GM18499 (cell line): Measurements from ENCODE around the gene NUMA1.

Experiments used
- ATAC-seq: cut with Tn5 transposase; IDR thresholded peaks from one replicate; pipeline ENCODE4 v1.9.1; 2021; ENCODE audit warnings: moderate number of reproducible peaks; ENCODE audit not compliant: insufficient read depth, unreplicated experiment

NUMA1 gene, protein sequence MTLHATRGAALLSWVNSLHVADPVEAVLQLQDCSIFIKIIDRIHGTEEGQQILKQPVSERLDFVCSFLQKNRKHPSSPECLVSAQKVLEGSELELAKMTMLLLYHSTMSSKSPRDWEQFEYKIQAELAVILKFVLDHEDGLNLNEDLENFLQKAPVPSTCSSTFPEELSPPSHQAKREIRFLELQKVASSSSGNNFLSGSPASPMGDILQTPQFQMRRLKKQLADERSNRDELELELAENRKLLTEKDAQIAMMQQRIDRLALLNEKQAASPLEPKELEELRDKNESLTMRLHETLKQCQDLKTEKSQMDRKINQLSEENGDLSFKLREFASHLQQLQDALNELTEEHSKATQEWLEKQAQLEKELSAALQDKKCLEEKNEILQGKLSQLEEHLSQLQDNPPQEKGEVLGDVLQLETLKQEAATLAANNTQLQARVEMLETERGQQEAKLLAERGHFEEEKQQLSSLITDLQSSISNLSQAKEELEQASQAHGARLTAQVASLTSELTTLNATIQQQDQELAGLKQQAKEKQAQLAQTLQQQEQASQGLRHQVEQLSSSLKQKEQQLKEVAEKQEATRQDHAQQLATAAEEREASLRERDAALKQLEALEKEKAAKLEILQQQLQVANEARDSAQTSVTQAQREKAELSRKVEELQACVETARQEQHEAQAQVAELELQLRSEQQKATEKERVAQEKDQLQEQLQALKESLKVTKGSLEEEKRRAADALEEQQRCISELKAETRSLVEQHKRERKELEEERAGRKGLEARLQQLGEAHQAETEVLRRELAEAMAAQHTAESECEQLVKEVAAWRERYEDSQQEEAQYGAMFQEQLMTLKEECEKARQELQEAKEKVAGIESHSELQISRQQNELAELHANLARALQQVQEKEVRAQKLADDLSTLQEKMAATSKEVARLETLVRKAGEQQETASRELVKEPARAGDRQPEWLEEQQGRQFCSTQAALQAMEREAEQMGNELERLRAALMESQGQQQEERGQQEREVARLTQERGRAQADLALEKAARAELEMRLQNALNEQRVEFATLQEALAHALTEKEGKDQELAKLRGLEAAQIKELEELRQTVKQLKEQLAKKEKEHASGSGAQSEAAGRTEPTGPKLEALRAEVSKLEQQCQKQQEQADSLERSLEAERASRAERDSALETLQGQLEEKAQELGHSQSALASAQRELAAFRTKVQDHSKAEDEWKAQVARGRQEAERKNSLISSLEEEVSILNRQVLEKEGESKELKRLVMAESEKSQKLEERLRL (N-terminal part only)

DNA sequence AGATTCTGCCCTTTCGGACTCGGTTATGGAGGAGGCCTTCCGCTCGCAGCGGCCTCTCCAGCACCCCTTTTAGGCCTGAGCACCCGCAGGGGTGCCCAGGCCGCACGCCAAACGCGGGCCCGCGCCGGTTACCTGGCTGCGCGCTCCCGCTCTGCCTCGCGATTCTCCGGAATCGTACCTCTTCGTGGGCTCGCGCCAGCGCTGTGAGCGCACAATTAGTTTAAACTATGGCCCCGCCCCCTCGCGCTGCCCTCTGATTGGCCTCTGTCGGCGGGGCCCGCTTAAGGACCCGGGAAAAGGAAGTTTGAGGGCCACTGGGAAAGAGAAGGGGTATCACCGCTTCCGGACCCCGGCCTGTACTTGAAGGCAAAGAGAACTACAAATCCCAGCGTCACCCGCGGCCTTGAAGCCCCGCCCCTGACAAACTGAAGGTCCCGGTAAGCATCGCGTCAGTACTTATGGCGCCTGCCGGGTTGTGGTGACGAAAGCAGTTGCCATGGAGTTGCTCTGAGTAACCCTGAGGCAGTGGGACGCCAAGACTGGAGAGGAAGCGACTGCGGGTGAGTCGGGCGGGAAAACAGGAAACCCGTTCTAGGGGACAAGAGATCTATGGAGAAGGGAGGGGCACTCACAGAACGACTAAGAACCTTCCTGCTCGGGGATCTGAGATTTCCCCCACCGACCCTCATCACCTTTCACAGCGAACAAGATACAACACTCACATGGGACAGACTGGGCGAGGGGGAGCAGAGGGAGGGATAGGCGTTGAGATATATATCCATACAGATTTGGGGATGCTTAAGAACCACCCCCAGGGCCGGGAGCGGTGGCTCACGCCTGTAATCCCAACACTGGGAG lies at the start of gene NUMA1, which contains the start of gene LRRC51:
Gene NUMA1 (minus strand): TSS at position 217 of the 858 bp plus-strand sequence. CDS start 44,599 bp downstream, outside the sequence.
Gene LRRC51 (plus strand): TSS at position 525 of the 858 bp plus-strand sequence. CDS start 8,234 bp downstream, outside the sequence.
- peak; percentile 86 for ATAC-seq

DNA sequence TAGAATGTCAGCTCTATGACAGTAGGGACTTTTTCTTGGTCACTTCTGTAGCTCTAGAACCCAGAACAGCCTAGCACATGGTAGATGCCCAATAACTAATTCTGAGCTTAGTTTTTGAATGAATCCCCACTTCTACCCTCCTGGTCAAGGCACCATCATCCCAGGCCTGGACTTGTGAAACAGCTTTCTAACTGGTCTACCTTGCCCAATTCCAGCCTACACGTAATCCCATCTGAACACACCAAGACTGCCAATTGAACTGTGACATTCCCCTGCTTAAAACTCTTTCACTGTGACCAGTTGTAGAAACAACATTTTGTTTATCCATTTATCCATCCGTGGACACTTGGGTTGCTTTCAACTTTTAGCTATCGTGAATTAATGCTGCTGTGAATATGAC lies 49.0 kb upstream of the NUMA1 start:
- ATAC-seq = no peak

DNA sequence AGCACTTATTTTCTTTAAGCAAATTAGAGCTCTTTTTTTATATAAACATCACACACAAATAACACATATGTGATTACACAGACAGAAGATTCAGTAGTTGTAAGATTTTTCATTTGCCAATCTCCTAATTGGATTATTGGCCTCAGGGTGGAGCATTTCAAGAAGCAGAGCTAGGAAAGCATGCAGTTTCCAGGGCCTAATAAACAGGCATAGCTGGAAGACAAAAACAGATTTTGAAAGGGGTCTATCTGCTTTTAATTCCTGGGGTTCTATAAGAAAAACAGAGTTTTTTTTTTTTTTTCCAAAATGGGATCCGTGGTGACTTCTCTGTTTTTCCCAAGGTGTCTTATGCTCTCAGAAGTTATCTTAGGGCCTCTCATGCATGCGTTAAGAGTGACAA lies 47.6 kb upstream of the NUMA1 start:
- ATAC-seq = no peak

DNA sequence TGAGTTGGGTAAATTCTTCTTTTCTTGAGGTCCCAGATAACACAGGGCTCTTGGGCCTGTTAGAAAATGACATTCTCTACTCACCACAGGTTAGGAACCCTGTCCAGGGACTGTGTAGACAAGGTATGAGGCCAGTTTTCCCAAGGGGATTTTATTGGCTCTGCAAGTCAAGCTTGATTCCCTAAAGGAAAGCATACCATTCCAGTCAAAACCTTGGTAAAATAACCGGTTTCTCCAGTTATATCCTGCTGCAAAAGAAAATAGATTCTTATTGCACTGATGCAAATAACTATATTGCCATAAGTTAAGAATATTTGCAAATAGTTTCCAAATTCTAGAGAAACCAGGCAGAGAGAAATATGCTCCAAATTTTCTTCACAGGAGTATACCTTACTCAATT lies 45.6 kb upstream of the NUMA1 start:
- no peak for ATAC-seq

DNA sequence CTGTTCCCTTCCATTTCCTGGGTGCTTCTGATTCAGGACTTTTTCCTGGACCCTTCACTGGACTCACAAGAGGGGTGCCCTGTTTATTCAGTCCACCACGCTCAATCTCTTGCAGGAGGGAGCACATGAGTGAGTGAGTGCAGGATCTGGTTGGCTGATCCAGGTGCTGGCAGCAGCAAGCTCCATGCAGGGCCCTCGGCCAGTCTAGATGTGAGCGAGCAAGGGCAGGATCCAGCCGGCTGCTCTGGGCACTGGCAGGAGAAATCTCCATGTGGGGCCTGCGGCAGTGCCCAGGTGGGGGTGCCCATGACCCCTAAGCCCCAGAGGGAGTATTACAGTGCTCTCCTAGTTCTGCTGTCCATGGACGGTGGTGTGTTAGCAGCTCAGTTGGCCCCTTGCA lies 43.7 kb upstream of the NUMA1 start:
- no peak for ATAC-seq

DNA sequence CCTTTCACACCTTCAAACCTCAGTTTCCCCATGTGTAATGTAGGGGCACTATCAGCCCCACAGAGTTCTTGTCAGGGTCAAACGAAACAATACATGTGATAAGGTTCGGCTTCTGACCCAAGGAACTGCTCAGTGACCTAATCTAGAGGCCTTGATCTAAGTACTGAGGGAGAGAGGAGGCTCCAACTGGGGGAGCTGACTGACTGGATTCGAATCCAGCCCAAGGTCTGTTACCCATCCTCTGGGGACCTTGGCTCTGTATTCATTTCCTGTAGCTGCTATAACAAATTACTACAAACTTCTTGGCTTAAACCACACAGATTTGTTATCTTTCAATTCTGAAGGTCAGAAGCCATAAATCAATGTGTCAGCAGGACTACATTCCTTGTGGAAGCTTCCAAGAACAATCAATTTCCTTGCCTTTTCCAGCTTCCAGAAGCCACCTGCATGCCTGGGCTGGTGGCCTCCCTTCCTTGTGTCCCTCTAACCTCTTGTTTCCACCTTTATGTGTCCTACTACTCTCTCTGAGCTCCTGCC lies 42.8 kb upstream of the NUMA1 start:
- no peak for ATAC-seq

DNA sequence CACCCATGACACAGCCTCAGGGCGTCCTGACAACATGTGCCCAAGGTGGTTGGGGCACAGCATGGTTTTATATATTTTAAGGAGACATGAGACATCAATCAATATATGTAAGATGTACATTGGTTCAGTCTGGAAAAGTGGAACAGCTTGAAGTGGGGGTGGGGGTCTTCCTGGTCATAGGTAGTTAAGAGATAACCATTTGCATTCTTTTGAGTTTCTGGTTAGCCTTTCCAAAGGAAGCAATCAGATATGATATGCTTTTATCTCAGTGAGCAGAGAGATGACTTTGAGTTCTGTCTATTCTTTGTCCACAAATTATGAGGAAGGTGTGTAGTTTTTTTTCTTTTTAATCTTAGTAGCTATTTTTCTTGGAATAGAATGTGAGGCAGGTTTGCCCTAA lies 42.3 kb upstream of the NUMA1 start:
- ATAC-seq = no peak

DNA sequence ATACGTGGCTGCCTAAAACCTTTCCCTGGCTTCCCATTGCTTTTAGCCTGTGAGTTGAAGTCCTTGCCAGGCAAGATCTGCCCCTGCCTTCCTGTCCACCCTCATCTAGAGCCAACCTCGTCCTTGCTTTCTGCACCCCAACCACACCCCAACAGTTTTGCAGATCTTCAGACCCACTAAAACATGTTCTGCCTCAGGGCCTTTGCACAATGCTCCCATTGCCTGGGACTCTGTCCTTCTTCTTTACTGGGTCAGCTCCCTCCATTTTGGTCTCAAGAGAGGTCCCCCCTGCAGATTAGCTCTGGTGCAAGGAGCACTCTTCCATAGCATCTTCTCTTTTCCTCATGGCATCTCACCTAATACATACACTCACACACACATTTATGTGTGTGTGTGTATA lies 40.6 kb upstream of the NUMA1 start:
- ATAC-seq = no peak

DNA sequence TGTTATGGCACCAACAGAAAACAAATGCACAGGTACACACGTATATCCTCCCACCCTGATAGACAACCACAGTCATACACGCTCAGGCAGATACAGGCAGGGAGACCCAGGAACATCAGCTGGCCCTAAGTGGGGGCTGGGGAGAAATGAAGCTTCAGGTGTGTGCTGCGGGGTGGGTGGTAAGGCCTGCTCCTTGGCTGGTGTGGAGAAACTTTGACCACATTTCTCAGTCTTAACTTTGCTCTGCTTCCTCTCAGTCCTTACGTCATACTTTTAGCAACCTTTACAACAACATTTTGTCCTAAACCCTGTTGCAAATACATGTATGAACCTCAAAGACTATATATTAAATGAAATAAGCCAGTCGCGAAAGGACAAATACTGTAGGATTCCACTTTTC lies 38.9 kb upstream of the NUMA1 start:
- no peak for ATAC-seq

DNA sequence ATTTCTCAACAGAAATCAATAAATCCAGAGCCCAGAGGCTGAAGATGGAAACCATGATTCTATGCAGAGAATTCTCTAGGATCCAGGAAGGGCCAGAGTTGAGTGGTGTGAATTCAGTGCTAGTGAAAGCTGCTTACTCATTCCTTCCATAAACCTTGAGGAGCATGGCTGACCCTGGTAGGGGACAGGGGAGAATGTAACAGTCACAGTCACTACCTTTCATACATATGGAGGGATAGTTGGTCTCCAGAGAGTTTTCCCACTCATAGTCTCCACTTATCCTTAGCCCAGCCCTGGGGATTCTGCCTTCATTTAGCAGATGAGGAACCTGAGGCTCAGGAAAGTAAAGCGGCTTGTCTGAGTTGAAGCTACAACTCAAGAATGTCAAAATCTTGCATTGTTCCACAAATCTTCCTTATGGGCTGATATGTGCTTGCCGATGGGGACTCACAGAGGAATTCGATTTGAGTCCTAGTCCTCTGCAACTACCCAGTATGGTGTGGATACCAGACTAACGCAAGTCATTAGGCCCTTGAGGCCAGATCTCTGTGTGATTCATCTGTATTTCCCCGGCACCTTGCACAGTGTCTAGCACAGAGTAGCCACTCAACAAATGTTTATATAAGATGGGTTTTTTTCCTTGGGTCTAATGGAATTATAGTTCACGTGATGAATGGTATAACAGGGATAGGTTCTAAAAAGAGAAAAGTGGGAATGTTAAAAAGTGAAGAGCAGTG lies 35.8 kb upstream of the NUMA1 start:
- ATAC-seq = no peak

DNA sequence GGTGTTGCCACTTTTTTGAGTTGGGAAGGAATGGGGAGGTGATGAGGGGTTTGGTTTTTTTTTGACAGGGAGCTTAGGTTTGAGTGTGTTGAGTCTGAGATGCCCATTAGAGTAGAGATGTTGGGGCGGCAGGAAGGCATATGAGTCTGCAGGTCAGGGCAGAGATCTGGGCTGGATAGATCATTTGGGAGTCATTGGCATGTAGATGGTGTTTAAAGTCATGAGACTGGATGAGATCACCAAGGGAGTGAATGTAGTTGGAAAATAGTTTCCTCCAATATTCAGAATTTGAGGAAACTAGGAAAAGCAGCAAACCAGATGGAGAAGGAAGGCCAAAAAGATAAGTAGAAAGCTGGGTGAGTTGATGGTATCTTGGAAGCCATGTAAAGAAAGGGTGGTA lies 34.2 kb upstream of the NUMA1 start:
- no peak for ATAC-seq

DNA sequence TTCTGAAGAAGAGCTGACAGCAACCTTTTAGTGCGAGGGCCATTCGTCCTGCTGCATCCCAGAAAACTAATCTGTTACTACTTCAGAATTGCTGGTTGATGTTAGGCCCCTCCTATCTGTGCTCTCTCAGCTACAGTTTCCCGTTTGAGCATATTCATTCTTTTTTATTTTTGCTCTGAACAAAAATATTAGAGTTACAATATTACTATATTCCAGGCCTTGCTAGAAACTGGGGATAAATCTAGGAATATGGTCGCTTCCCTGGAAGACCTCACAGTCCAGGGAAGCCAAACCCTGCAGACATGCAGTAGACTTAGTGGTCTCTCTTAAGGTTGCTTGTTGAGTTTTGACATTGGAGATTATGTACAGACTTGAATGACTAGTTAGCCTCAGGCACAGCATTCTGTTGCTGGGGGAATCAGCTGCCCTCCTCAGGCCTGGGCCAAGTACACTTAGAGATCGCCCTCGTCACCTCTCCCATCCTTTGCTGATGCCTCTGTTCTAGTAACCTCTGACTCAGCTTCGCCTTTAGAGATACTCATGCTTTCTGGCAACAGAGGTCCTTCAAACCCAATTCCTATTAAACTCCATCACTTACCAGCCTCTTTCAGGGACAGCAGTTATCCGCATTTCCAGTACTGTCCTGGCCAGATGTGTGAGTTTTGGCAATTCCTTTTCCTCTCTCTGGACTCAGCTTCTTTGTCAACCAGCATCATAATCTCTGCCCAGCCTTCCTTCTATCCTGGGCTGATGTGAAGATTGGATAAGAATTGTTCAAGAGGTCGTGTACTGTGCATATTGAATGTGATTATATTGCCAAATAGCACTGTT lies 32.9 kb upstream of the NUMA1 start:
- no peak for ATAC-seq

DNA sequence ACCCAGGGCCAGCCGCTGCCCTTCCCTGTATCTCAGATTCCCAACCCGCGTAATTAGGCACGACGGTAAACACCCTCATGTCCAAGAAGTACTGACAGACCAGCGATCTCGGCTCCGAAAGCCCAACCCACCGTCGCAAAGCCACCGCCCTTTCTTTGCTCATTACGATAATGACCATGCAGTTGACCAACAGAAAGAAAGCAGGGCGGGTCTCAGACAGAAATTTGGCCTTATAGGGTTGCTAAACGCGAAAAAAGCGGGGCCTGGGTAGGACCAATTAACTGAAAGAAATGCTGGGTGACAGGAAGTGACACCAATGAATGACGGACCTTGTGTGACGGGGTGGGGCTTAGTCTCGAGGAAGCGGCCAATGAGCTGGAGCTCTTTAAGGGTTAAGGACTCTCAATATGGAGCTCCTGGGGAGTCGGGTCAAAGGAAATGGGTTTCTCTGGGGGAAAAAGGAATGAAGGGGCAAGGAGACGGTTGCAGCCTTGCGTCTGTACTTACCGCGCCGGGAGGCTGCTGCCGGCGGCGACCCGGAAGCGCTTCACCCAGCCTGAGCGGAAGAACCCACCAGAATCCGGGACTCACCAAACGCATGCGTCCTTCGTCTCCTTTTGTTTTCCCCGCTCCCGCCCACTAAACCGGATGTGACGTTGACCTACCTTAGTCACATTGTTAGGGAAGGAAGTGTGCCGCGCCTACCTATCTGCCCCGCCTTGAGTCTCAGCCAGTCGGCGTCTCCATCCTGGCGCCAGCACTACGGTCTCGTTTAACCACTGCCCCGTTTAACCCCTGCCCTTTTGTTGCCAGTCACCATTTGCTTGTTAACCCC lies 32.0 kb upstream of the NUMA1 start, which contains the start of gene ANAPC15:
Gene ANAPC15 (minus strand): TSS at position 553 of the 835 bp plus-strand sequence. CDS start 1,419 bp downstream, outside the sequence.
- ATAC-seq = peak; percentile 77

DNA sequence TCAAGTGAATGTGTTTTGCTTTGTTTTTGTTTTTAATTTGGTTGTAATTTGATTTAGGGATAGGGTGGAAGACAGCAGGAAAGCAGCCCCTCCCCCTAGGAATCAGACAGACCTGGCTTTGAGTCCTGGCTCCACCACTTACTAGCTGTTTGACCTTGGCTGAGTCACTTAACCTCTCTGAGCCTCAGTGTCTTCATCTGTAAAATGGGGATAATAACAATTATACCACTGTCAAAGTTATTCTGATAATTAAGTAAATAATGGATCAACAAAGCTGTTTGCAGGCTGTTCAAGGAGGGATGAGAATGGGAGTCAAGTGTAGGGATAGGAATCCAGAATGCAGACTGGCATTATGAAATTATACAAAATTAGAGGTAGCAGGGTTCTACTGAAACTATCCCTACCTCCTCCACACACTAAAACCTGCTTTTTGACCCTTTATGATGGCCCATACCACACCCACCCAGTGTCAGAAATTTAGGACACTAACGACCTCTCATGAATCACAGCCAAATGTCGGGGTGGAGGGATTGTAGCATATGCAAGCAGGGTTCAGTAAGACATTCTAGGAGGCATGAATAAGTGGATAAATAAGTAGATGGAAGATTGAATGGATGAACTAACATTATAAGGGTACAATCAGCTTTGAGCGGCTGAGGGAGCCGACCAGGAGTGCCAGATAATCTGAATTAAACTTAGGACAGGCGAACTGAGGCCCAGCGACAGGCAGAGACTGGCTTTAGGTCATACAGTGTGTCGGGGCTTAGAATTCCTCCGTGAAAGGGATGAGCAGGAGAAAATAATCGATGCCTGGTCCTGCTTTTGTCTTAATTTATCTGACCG lies 31.2 kb upstream of the NUMA1 start:
- ATAC-seq = no peak

DNA sequence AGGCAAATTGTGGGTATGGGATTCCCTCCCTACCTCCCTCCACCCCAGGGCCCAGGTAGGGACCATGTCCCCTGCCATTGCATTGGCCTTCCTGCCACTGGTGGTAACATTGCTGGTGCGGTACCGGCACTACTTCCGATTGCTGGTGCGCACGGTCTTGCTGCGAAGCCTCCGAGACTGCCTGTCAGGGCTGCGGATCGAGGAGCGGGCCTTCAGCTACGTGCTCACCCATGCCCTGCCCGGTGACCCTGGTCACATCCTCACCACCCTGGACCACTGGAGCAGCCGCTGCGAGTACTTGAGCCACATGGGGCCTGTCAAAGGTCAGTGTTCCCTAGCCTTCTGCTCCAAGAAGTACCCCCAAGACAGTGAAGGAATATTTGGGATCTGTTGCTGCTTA lies 25.5 kb upstream of the NUMA1 start, which contains the start of gene TOMT:
Gene TOMT (plus strand): TSS at position 37 of the 400 bp plus-strand sequence. CDS start 28 bp downstream, at position 65.
- no peak for ATAC-seq

DNA sequence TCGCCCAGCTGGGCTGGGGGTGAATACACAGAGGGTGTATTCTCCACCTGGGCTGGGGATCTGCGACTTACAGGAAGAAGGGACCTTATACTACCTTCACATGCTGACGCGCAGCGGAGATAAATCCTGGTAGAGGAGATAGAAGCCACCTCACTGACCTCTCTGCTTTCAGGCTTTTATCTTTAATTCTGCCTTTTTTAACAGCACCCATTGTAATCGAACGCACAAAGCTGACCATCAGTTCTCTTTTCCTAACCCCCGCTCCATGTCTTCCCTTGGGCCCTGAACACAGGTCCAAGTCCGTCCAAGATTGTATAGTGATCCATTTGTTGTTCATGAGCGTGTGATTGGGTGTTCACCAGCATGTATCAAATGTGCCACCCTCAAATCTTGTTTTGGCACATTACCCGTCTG lies 23.4 kb upstream of the NUMA1 start:
- no peak for ATAC-seq
